ENCODE measurements around the gene OR52I1.

GRCh38 chr11:4639931-4640330 is 46.1 kb downstream of the OR52I1 start:
- TF ChIP-seq EZH2 (IDR thresholded peaks at IDR 0.05; ENCODE audit: borderline replicate concordance, insufficient read depth, low read length, poor library complexity, severe bottlenecking), result no peak
- no peak for TF ChIP-seq REST (IDR thresholded peaks at IDR 0.05; ENCODE audit: borderline replicate concordance)
- no peak for TF ChIP-seq POLR2AphosphoS5 (IDR thresholded peaks at IDR 0.05)

Measured in neural cell (in vitro differentiated cells).